Measurements from ENCODE around the gene C14orf119.

C14orf119 gene

DNA sequence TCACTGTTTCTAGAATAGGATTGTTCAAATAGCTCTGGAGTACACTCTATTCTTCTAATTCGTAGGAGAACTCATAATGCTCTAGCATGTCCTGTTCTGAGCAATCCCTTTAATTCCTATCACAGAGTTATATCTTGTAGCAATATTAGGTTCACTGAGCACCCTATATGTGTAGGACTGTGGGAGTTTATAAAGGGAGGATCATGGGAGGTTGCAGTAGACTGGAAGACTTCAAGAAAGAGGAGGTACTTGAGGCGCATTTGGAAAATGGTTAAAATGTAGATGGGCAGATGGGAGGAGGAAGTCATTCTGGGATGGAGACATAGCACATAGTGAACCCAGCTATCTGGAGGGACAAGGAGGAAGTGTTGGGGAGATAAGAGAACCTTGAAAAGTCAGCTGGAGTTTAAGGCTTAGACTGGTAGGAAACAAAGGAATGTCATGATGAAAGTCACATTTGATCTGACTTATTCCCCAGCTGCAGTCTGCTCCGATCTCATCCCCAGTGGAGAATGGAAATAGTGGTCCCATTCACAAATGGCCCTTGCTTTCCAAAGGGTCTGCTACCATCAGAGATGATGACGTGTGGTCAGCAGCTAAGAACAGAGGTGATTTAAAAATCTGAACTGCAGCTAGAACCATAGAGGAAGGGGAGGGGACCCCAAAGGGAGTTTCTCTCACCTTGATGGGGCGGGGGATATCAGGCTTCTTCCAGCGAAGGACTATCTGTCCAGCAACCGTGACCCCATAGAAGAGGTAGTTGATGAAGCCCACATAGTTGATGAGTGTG, 33.9 kb downstream of the C14orf119 start:
- no peak for DNase-seq

DNA sequence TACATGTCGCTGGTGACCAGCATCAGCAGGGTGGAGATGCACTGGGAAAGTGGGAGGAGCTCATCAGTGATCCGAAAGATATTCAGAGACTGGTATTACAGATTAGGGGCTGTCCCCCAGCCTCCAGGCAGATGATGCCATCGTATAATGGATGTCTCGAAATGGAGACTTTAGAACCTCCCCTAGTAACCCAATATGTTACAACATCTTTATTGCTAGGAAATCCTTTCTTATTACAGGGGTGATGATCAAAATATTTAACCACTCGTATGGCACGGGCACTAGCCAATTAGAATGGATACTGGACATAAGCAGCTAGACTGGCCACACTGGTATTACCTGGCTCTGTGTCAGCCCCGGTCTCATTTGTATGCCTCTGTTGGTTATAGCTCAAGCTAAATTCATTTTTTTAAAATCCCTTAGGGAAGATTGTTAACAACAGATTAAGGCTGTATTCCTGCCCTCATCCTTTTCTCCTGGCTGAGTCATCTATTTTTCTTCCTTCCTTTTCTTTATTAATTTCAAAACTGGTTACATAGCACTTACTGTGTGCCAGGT, 34.5 kb downstream of the C14orf119 start:
- no peak for DNase-seq

DNA sequence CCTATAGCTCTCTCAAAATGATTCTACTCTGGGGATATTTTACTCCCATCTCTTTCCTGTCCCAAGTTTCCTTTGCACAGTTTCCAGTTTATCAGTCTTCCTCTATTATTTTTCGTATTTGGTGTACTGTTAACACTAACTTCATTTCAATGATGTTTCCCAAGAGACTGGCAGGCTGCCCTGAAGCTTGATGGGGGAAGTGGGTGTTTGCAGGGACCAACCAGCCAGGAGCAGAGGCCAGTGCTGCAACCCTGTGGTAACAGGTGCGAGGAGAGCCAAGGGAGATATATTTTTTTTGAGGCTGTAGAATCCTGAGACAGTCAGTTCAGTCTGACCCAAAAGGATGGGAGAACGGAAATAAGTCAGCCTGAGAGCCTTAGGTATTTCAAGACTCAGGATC, 35.6 kb downstream of the C14orf119 start:
- DNase-seq: no peak

DNA sequence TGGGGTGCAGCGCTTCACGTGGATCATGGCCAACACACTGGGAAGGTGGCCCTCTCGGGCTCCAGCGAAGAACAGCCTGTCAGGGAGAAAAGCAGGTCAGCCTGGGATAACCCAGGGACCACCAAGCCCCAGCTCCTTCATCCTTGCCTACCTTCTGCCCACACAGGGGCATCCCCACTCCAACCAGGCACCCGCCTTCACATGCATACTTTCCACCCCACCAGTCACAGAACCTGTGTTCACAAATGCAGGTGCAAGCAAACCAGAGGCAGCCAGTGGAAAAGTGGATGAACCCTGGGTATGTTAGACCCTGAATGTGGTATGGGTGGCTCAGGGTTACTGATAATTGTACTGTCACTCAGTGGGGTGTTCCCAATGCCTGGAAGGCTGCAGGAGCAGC, 36.2 kb downstream of the C14orf119 start:
- no peak for DNase-seq

DNA sequence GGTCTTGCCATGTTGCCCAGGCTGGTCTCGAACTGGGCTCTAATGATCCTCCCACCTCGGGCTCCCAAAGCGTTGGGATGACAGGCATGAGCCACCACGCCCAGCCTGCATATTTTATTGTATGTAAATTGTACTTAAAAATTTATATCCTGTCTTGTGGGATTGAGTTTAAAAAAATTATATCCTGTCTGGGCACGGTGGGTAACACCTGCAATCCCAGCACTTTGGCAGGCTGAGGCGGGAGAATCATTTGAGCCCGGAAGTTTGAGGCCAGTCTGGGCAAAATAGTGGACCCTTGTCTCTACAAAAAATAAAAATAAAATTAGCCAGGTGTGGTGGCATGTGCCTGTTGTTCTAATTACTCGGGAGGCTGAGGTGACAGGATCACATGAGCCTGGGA, 37.7 kb downstream of the C14orf119 start:
- no peak for DNase-seq

DNA sequence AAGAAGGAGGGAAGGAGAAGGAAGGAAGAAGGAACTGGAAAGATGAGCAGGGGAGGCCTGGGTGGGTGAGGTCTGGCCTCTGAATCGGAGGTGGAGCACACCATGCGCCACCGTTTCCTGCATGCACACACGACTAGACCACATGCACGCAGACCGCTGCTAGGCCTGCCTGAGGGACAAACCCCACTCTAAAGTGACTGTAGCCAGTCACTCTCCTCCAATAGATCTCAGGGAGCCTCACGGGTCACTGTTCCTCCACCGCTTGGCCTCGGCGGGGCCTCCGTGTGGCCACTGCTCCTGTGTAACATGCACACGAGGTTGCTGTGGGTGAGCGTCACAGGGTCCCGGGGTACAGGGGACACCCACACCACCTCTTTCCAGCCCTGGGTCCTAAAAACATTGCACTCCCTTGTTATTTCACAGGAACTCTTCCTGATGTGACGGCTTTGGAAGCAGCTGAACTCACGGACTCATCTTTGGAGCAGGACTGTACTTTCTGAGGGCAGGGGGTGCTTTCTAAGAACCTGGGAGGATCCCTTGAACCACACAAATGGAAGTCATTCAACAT, 41.3 kb downstream of the C14orf119 start:
- DNase-seq: no peak

DNA sequence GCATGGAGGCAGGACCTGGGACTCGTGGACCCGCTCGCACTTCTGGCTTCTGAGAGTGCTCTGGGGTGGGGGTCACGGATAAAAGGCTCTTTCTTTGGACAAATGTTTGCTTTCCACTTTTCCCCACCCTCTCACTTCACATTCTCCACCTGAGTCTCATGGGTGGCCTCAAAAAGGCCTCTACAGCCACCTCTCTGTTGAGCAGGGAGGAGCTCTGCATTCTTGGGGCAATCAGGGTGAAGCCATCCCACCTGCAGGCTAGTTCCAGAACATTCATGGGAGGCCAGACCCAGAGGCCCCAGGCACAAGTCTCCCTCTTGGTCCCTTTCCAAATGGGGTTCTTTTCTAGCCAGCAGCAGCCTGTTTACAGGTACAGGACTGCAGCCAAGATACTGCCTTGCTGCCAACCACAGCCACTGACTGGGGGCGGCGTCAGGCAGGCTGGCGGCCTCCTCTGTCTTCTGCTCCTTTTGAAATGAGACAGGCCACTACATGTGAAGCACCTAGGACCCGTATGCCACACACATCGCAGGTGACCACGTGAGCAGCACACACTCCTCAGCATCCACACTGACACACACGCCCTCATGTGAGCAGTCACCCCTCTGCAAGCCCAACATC, 42.0 kb downstream of the C14orf119 start:
- no peak for DNase-seq

DNA sequence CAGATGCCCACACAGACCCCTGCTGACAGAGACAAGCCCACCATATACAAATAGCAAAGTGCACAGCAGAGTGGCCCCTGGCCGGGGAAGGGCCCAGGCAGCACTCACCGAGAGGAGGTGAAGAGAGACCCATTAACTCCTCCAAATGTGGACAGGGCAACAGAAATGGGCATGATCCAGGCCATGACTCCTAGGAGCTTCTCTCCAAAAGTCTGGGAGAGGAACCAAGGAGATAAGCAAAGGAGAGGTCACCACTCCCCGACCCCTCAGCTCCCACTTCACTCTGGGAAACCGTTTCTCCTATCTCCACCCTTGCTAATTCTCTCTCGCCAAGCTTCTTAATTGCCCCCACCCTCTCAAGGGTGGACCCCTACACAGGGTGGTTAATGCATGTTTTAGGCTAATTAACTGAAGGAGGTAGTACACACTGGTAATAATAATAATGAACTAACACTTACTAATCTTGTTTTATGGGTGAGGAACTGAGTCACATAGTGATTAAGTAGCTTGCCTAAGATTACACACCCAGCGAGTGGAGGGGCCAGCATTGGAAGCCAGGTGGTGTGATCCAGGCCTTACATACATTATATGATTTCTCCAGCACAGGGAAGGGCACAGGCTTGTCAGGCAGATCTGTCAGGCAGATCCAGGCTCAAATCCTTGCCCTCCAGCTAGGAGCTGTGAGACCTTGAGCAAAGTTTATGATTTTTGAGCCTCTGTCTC, 42.7 kb downstream of the C14orf119 start:
- no peak for DNase-seq

DNA sequence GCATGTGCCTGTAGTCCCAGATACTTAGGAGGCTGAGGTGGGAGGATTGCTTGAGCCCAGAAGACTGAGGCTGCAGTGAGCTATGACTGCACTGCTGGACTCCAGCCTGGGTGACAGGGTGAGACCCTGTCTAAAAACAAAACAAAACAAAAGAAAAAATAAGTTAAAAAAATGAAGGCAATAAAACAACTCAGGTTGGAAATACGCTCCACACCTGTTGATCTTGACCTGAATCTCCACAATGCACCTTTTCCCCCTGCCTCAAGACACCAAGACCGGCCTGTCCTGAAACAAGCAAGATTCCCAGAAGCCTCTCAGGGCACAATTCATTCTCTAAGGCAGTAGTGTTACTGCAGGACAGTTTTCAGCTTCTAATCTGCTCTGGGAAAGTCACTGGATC, 44.6 kb downstream of the C14orf119 start:
- no peak for DNase-seq

DNA sequence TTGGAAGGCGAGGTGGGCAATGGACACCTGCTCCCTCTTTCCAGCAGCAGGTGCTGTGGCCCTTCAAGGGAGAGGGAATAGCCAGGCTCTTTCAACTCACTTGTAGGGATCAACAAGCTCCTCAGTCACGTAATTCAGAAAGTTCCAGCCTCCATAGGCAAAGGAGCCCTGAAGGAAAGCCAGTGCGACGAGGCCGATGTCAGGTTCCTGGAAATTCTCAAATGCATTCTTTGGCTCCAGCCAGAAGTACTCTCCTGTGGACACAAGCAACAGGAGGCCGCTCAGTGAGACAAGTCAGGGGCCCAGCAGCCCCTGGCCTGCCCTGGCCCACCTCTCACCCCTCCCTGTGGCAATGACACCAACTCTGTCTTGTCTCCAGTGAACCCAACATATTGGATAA, 45.1 kb downstream of the C14orf119 start:
- DNase-seq: no peak

DNA sequence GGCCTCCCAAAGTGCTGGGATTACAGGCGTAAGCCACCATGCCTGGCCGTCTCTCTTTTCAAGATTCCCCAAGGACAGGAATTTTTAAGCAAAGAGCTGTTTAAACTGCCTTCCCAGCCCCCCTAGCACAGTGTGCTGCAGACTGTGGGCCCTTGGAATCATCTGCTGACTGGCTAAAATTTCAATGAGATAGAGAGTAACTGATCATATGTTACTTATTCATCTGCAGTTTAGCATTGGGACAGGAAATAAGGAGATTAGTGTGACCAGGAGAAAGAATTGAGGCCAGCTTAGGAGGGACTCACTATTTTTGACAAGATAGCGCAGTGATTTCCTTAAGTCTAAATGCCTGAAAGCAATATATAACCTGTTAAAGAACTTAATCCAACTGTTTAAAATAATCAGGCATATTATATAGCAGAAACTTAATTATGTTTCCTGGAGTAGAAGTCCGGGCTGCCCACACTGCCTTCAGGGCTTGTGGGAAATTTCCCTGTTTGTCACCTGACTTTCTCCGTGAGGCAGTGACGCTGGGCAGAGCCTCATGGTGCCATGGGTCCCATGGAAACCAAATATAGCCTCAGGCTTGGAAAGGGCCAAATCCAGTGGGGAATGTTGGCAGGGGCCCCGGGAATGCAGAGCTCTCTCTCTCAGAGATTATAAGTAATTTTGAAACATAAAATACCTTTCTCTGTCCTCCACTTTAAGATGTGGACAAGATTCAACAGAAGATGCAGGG, 46.6 kb downstream of the C14orf119 start:
- no peak for DNase-seq

DNA sequence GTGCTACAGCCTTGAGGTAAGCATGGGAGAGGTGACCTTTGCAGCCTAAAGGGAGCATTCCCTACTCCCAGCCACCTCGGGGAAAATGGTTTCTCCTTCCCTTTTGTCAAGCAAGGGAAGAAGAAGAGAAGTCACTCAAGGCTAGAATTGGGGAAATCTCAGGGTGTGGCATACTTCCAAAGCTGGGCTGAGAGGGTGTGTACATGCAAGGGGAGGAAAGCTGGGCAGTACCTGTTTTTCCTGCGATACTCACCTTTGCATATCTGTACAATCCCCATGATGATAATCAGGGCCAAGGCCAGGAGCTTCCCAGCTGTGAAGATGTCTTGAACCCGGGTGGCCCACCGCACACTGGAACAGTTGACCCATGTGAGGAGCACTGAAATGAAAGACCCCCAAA, 47.5 kb downstream of the C14orf119 start:
- no peak for DNase-seq

DNA sequence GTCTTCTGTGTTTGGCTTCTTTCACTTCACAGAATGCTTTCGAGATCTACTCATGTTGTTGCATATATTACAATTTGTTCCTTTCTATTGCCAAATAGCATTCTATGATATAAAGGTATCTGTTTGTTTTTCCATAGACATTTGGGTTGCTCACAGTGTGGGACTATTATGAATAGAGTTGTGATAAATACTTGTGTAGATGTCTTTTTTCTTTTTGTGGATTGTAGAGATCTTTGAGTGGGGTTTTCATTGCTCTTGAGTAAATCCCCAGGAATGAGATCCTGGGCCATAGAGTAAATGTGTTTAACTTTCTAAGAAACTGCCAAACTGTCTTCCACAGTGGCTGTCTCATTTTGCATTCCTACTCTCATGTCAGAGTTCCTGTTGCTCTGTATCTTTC, 48.6 kb downstream of the C14orf119 start:
- DNase-seq: no peak

DNA sequence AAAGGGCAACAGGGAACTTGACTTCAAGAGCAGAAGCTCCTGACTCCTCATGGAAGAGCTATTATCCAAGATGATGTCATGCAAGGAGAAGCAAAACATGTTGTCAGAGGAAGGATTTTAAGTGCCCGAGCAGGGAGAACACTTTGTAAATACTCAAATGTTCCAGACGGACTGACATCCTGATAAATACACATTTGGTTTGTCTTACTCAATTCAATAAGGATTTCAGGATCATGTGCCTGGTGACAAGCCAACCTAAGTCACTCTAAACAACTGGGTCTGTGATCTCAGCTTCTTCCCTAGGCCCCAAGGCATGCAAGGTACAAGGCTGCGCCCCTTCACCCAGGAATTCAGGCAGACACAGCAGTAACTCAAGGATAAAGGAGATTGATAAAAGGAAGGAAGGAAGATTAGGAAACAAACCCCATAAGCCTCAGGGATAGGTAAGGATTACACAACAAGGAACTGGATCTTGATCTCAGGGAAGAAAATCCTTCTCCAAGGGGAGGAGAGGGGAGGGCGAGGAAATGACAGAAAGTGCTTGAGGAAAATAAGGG, 50.6 kb downstream of the C14orf119 start:
- no peak for DNase-seq

DNA sequence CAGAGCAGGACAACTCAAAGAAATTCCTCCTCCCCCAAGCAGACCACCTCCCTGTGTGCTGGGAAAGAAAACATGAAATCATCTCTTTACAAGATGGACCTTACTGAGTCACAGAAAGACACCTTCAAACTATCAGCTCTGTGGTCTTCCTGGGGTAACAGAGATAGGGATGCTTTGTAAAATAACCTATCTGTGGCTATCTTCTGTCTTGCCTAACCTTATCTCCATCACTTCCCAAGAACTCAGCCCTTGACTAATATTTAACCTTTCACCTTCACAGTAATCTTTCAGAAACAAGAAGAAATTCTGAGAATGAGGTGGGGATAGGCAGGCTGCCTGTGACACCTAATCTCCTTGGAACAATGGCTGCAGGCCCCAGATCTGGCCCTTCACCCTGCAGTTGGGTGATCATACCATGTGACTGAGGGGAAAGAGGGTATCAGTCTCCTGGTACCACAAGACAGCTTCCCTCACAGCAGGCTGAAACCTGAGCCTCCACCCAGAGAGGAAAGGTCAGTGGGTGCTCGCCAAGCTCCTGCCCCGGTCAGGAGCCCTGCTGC, 51.1 kb downstream of the C14orf119 start:
- no peak for DNase-seq

DNA sequence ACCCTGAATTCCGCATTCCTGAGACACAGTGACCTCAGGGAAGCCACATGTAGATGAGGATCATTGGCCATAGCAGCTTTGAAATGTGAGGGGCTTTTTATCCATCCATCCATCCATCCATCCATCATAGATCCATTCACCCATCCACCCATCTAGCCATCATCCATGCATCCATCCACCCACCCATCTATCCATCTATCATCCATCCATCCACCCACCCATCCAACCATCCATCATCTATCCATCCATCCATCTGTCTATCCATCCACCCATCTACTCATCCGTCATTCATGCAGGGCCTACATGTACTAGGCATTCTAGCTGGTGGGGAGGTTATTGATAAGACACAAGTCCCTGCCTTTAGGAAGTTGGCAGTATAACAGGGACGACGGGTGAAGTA, 51.7 kb downstream of the C14orf119 start:
- DNase-seq: no peak

DNA sequence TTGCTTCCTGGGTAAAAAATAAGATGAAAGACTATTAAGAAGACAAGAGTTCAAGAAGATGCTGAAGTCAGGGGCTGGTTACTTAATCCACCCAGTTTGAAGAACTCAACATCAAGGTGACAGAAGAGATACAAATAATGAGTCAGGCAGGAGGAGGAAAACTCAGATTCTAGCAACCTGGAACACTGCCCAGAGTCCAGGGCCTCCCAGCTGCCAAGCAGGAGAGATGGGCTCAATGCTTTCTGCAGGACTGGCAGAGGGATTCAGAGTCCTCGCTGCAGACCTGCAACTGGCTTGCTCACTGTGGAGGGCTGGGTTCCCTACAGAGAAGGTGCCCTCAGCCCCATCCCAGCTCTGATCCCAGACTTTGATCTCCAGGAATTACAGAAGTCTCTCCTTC, 52.4 kb downstream of the C14orf119 start:
- no peak for DNase-seq

DNA sequence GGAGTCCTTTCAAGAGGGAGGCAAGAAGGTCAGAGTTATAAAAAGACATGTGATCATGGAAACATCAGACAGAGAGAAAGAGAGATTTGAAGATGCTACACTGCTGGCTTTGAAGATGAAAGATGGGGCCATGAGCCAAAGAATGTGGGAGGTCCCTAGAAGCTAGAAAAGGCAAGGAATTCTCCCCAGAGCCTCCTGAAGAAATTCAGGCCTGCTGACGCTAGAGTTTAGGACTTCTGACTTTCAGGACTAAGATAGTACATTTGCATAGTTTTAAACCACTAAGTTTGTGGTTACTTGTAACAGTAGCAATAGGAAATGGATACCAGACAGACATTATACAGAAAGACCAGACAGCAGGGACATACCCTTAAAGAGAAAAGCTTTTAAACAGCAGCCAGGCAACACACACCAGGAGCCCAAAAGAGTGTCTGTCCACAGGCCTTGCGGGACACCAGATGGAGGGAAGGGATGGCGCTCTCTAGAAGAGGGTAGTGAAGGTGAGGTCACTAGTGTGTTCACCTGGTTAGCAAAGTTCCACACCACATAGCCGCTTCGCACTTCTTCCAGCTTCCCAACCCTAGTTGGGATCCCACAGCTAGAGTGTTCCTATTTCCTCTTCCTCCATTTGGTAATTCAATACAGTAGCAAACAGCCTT, 53.4 kb downstream of the C14orf119 start:
- DNase-seq: no peak

DNA sequence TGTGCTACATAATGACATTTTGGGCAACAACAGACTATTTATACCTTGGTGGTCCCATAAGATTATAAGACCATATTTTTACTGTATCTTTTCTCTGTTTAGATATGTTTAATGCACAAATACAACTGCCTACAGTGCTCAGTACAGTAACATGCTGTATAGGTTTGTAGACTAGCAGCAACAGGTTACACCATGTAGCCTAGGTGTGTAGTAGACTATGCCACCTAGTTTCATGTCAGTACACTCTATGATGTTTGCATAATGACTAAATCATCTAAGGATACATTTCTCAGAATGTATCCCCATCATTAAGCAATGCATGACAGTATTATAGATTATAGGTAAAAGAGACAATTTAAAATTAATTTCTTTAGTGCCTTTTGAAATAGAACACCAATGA, 54.4 kb downstream of the C14orf119 start:
- DNase-seq: no peak

All from activated CD4-positive, alpha-beta T cell treated with anti-CD3 and anti-CD28 coated beads, Interleukin-10, Interleukin-2, amounts not matched to agents 100 ng/mL and 50 ng/mL, durations not matched to agents 16 hours and 8 hours (primary cell).